ENCODE results near the gene CNTLN.

The CNTLN gene

DNA sequence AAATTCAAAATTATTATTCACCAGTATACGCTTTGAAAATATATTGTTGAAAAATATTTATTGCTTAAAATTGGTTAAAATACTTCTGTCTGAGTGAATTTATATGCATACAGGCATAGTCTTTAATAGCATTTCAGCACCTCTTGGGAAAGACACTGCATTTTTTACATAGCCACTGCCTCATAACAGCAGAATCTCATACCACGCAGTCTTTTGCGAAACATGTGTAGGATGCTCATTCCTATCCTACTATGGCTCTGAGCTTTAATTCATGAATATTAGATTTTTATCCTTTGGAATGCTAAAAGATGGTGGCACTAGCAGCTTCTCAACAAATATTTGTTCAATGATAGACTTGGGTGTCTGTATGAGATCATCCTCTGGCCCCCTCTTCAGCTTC lies 350.1 kb downstream of the CNTLN start:
- Histone ChIP-seq H3K27me3 (ENCODE audit: insufficient read depth, poor library complexity, severe bottlenecking) (no peaks in the 10 kb centered on the region), H3K27ac (replicated peaks) (no peak overlapping the region), H3K4me3 (replicated peaks; ENCODE audit: insufficient read depth, low read length) (no peak overlapping the region)
- TF ChIP-seq, protein P1, sequence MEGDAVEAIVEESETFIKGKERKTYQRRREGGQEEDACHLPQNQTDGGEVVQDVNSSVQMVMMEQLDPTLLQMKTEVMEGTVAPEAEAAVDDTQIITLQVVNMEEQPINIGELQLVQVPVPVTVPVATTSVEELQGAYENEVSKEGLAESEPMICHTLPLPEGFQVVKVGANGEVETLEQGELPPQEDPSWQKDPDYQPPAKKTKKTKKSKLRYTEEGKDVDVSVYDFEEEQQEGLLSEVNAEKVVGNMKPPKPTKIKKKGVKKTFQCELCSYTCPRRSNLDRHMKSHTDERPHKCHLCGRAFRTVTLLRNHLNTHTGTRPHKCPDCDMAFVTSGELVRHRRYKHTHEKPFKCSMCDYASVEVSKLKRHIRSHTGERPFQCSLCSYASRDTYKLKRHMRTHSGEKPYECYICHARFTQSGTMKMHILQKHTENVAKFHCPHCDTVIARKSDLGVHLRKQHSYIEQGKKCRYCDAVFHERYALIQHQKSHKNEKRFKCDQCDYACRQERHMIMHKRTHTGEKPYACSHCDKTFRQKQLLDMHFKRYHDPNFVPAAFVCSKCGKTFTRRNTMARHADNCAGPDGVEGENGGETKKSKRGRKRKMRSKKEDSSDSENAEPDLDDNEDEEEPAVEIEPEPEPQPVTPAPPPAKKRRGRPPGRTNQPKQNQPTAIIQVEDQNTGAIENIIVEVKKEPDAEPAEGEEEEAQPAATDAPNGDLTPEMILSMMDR (IDR thresholded peaks at IDR 0.05; ENCODE audit: insufficient read depth, low read length): no peak
- no peak for TF ChIP-seq SPI1 (IDR thresholded peaks at IDR 0.05; ENCODE audit: borderline replicate concordance, low read depth)
- no peak for TF ChIP-seq GABPA (IDR thresholded peaks at IDR 0.05; ENCODE audit: low read depth)
- TF ChIP-seq POLR2AphosphoS5 (IDR thresholded peaks at IDR 0.05; ENCODE audit: low read depth): no peak
- no peak for TF ChIP-seq REST (IDR thresholded peaks at IDR 0.05; ENCODE audit: insufficient replicate concordance, low read depth)
- DNase-seq (ENCODE audit: low read depth in 1 of 2, low spot score in 1 of 2): no peak

DNA sequence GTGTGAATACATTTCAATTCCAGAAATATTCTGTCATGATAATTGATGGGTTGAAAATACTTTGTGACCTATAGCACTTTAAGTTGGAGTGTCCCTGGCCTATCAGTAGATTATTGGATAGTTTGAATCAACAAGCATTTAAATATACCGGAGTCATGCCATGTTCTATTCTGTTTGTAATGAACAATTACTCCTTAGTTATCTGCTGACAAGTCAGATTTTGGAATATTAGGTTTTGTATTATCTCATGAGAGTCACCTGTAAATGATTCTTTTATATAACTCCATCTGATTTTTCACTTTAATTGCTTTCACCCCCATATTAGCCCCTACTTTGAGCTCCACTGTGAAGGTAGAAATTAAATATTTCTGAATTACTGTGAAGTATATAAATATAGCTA lies 351.6 kb downstream of the CNTLN start:
- no peak overlapping the region for H3K4me3 ChIP-seq (replicated peaks; ENCODE audit: insufficient read depth, low read length)
- TF ChIP-seq POLR2AphosphoS5 (IDR thresholded peaks at IDR 0.05; ENCODE audit: low read depth) (no peak), REST (IDR thresholded peaks at IDR 0.05; ENCODE audit: insufficient replicate concordance, low read depth) (no peak), SPI1 (IDR thresholded peaks at IDR 0.05; ENCODE audit: borderline replicate concordance, low read depth) (no peak), GABPA (IDR thresholded peaks at IDR 0.05; ENCODE audit: low read depth) (no peak)
- TF ChIP-seq, protein P1 (IDR thresholded peaks at IDR 0.05; ENCODE audit: insufficient read depth, low read length): no peak
- no peaks in the 10 kb centered on the region for H3K27me3 ChIP-seq (ENCODE audit: insufficient read depth, poor library complexity, severe bottlenecking)
- no peak overlapping the region for H3K27ac ChIP-seq (replicated peaks)
- DNase-seq (ENCODE audit: low read depth in 1 of 2, low spot score in 1 of 2): no peak

DNA sequence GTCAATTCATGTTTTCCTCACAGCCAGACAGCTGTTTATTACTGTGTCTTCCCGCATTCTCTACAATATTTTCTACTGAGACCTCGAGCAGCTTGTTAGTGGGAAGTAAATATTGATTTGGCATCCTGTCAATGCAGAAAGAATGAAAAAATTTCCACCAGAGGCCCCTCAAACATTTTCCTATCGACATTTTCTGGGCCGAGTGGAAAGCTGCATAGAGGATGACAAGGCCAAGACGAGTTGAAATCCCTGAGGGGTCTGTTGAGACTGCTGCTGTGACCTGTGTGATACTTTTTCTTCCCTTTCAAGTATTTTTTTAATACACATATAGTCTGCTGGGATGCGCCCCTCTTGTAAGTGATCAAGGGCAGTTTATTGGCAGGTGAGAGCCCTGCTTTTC lies 352.6 kb downstream of the CNTLN start:
- Histone ChIP-seq H3K4me3 (replicated peaks; ENCODE audit: insufficient read depth, low read length) (no peak overlapping the region), H3K27me3 (ENCODE audit: insufficient read depth, poor library complexity, severe bottlenecking) (no peaks in the 10 kb centered on the region), H3K27ac (replicated peaks) (no peak overlapping the region)
- TF ChIP-seq SPI1 (IDR thresholded peaks at IDR 0.05; ENCODE audit: borderline replicate concordance, low read depth) (no peak), GABPA (IDR thresholded peaks at IDR 0.05; ENCODE audit: low read depth) (no peak), REST (IDR thresholded peaks at IDR 0.05; ENCODE audit: insufficient replicate concordance, low read depth) (no peak), POLR2AphosphoS5 (IDR thresholded peaks at IDR 0.05; ENCODE audit: low read depth) (no peak)
- TF ChIP-seq, protein P1 (IDR thresholded peaks at IDR 0.05; ENCODE audit: insufficient read depth, low read length): no peak
- DNase-seq (ENCODE audit: low read depth in 1 of 2, low spot score in 1 of 2): no peak
